Mammary epithelial cell (primary cell): ENCODE results near the gene NKX2-2.

Experiments
- EZH2 ChIP-seq: IDR thresholded peaks from 2 replicates; pipeline ENCODE4 v1.6.1; 2012; ENCODE audit warnings: low read length, inconsistent platforms, borderline replicate concordance
- TF ChIP-seq, protein P1 (sequence below), 2 donors: IDR thresholded peaks in 1 of 2; conservative IDR thresholded peaks in 1 of 2; 2 replicates each; pipeline ENCODE4 v1.5.1; 2011 to 2012; ENCODE audit warnings: inconsistent platforms in 2 of 2, low read length in 2 of 2, mild to moderate bottlenecking in 2 of 2, control low read depth in 1 of 2, low read depth in 1 of 2; ENCODE audit not compliant: insufficient read depth in 1 of 2; ENCODE audit errors: extremely low read depth in 1 of 2

GRCh38 chr20:21539512-21539911 is 25.6 kb upstream of the NKX2-2 start:
- TF ChIP-seq, protein P1, sequence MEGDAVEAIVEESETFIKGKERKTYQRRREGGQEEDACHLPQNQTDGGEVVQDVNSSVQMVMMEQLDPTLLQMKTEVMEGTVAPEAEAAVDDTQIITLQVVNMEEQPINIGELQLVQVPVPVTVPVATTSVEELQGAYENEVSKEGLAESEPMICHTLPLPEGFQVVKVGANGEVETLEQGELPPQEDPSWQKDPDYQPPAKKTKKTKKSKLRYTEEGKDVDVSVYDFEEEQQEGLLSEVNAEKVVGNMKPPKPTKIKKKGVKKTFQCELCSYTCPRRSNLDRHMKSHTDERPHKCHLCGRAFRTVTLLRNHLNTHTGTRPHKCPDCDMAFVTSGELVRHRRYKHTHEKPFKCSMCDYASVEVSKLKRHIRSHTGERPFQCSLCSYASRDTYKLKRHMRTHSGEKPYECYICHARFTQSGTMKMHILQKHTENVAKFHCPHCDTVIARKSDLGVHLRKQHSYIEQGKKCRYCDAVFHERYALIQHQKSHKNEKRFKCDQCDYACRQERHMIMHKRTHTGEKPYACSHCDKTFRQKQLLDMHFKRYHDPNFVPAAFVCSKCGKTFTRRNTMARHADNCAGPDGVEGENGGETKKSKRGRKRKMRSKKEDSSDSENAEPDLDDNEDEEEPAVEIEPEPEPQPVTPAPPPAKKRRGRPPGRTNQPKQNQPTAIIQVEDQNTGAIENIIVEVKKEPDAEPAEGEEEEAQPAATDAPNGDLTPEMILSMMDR (conservative IDR thresholded peaks at IDR 0.05 in 1 of 2, IDR thresholded peaks at IDR 0.05 in 1 of 2; ENCODE audit: extremely low read depth in 1 of 2, insufficient read depth in 1 of 2, low read depth in 1 of 2, low read length in 2 of 2): no peak
- no peak for TF ChIP-seq EZH2
